Islet of Langerhans (tissue), 1 donor: ENCODE results near the gene UNC13A.

Source experiments
- FAIRE-seq: peaks from one replicate; lab custom pipeline; 2011; peaks lifted over from hg19 to GRCh38; lab: Jason Lieb, UNC

UNC13A gene

DNA sequence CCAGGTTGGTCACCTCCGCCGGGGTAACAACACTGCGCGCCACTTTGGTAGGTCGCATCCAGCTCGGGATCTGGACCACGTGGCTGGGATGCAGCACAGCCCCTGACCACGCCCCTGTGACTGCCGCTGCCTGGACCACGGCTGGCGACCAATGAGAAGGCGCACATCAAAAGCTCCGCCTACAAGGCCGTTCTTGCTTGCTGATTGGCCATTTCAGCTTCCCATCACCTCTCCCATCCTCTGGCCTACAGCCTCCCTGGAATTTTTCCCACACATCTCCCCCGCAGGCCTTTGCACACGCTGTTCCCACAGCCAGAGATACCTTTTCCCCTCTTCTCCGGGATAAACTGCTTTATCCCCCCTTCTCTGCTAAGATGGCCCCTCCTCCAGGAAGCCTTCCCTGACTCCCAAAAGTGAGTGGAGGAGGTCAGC lies 18.6 kb upstream of the UNC13A start:
- FAIRE-seq, result no peak

- no peak for FAIRE-seq
These were observed 15.8 kb upstream of the UNC13A start for GRCh38 chr19:17703824-17704463.

- no peak for FAIRE-seq
These were observed 7.0 kb upstream of the UNC13A start for GRCh38 chr19:17695198-17695597.

GRCh38 chr19:17692566-17692965 lies 4.4 kb upstream of the UNC13A start:
- FAIRE-seq, result no peak

- no peak for FAIRE-seq
These were observed 870 bp upstream of the UNC13A start for GRCh38 chr19:17688853-17689595.

GRCh38 chr19:17687141-17687856 lies 855 bp downstream of the UNC13A start:
- FAIRE-seq, result no peak

DNA sequence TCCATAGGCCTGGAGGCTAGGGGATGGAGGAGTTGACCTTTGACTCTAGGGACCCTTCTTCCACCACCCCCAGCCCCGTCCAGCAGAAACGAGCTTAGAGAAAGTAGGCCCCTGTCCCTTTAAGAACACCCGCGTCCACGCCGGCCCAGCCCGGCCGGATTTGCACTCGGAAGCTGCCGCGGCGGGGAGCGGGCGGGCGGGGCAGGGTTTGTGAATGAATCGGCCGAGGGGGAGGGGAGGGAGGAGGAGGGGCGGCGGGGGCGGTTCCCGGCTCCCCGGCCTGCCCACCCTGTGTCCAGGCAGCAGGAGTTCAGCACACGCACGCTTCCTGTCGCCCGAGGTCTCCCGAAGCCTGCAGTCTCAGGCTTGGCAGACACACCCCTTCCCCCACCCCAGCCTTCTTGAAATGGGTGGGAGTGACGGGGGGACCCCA lies 1.5 kb downstream of the UNC13A start:
- no peak for FAIRE-seq

DNA sequence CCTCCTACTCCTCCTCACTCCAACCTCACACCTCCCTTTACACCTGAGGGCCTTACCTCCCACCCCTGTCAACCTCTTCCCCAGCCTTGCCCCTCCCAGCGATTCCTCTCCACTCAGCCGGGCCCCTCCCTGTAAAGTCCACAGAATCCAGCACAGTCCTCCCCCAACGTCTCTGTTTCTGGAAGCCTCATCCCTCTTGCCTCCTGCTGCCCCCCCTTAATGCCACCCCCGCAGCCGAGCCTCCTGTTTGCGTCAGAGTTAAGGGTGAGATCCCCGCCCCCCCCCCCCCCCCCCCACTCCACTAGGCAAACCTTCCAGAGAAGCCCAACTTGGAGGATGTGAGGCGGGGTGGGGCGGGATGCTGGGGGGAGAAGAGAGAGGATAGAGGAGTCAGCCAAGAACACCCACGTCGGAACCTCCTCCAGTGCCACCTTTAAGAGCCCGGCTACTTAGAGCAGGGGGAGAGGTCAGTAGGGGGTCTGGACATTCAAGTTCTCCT lies 2.1 kb downstream of the UNC13A start:
- FAIRE-seq, result no peak

DNA sequence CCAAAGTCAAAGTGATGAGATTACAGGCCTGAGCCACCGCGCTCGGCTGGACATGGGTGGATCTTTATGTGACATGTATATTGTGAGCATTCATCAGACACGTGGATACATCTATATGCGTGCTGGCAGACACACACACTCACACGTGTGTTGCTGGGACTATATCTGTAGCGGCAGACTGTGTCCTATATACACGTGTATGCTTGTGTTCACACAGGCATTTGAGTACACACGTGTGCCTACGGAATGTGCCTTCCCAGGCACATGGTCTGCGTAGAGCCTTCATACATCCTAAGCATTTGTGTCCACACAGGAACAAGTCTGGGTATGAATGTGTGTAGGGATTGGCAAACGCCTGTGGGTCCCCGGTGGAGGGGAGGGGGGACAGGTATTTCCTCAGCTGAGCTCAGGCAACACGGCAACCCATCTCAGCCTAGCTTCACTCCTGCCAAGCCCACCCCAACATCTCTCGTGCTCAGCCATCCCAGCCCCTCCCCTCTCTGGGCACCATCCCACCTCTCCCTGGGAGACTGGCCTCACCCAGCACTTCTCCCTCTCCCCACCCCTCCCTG lies 2.6 kb downstream of the UNC13A start:
- FAIRE-seq, result no peak

DNA sequence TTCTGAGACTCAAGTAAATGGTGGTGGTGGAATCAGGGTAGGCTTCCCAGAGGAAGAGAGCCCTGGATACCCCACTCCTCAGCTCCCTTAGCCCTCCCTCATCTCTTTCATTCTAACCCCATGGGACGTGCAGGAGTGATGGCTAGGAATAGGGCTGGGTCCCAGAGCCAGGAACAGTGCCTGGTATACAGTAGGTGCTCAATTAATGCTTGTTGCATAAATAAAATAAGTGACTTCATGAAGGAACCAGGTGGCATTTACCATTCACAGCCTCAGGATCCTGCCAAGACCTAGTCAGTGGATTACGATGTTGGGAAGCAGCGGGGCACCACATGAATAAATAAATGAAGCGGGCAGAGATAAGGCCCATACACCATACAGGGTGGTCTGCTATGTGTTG lies 3.9 kb downstream of the UNC13A start:
- FAIRE-seq, result no peak

GRCh38 chr19:17683078-17683477 lies 5.1 kb downstream of the UNC13A start:
- FAIRE-seq, result no peak

DNA sequence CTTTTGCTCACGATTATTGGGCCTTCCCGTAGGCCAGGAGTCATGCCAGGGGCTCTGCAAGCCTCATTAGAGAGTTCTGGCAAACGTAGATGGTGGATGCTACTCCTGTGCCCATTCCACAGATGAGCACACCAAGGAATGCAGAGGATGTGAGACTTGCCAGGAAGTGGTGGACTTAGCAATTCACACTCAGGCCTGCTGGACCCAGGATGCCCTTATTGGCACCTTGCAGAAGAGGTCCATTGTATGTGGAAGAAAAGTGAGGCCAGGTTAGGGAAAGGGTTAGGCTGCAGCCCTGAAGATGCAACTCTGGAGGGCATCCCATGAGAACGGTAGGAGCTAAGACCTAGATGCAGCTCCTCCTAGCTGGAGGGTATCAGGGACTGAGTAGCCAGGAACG lies 5.9 kb downstream of the UNC13A start:
- no peak for FAIRE-seq

- no peak for FAIRE-seq
These were observed 6.5 kb downstream of the UNC13A start for GRCh38 chr19:17681505-17682125.

- FAIRE-seq, result no peak
These were observed 7.9 kb downstream of the UNC13A start for GRCh38 chr19:17680230-17680722.

GRCh38 chr19:17679526-17680229 lies 8.5 kb downstream of the UNC13A start:
- FAIRE-seq, result no peak

- FAIRE-seq, result no peak
These were observed 9.3 kb downstream of the UNC13A start for GRCh38 chr19:17678836-17679235.

- FAIRE-seq, result no peak
These were observed 11.2 kb downstream of the UNC13A start for GRCh38 chr19:17677002-17677401.

- no peak for FAIRE-seq
These were observed 11.9 kb downstream of the UNC13A start for GRCh38 chr19:17676295-17676694.

- FAIRE-seq, result no peak
These were observed 14.0 kb downstream of the UNC13A start for GRCh38 chr19:17673937-17674799.

- no peak for FAIRE-seq
These were observed 16.2 kb downstream of the UNC13A start for GRCh38 chr19:17671906-17672305.
